Heart right ventricle (tissue), 16 donors: ENCODE measurements around the gene CIB2. TPM values are rescaled to one million over a fixed set of nuclear protein-coding genes. Genes with fewer than 3 reads are reported as not detected.

Experiments used
- ATAC-seq, 8 donors: fragments of 200-7000 bp; cut with Tn5 transposase; one replicate each; pipeline ENCODE4 v1.9.1; 2020; ENCODE audit warnings: mild to moderate bottlenecking in 8 of 8, moderate library complexity in 8 of 8, moderate number of reproducible peaks in 1 of 8
- DNase-seq, 2 donors: peaks; one replicate each; pipeline ENCODE4 v3.0.0-alpha.2; 2020
- H3K27ac ChIP-seq, 10 donors: fragments of 200-600 bp; sonication (generic) in 2 of 10; one replicate each; pipeline versions ENCODE4 v1.5.0 to v1.8.0; 2020 to 2022; ENCODE audit warnings: mild to moderate bottlenecking in 3 of 10
- H3K27me3 ChIP-seq, 7 donors: fragments of 200-600 bp; one replicate each; pipeline ENCODE4 v1.8.0; 2021 to 2022; ENCODE audit warnings: mild to moderate bottlenecking in 2 of 7
- H3K36me3 ChIP-seq, 9 donors: fragments of 200-600 bp; sonication (generic) in 1 of 9; one replicate each; pipeline versions ENCODE4 v1.5.0 to v1.8.0; 2020 to 2022; ENCODE audit warnings: mild to moderate bottlenecking in 2 of 9
- H3K4me1 ChIP-seq, 9 donors: fragments of 200-600 bp; sonication (generic) in 1 of 9; one replicate each; pipeline versions ENCODE4 v1.5.0 to v1.8.0; 2020 to 2022; ENCODE audit warnings: mild to moderate bottlenecking in 4 of 9
- H3K4me3 ChIP-seq, 10 donors: fragments of 200-600 bp; sonication (generic) in 2 of 10; one replicate each; pipeline versions ENCODE4 v1.5.0 to v1.8.0; 2020 to 2022; ENCODE audit warnings: mild to moderate bottlenecking in 7 of 10, moderate library complexity in 2 of 10
- H3K9me3 ChIP-seq, 11 donors: fragments of 200-600 bp in 10 of 11; sonication (generic) in 2 of 11; one replicate each; pipeline versions ENCODE4 v1.5.0 to v1.8.0; 2013 to 2022; ENCODE audit warnings: mild to moderate bottlenecking in 2 of 11, control low read depth in 1 of 11, moderate library complexity in 1 of 11
- CTCF ChIP-seq, 9 donors: fragments of 200-600 bp; sonication (generic) in 2 of 9; IDR thresholded peaks; one replicate each; pipeline versions ENCODE4 v1.5.0 to v1.8.0; 2021 to 2022; ENCODE audit warnings: antibody characterized with exemption in 9 of 9, mild to moderate bottlenecking in 5 of 9, moderate library complexity in 1 of 9
- WGBS, 2 donors: extraction: QIAGEN DNeasy Blood & Tissue Kit; methylation state at CpG; one replicate each; pipeline ENCODE4 v1.1.7; 2013; ENCODE audit warnings: inconsistent platforms in 1 of 2; 5-methylcytosine and 5-hydroxymethylcytosine counted together
- intact Hi-C, 10 donors: fragments of 100-400 bp; cut with DNase I; formaldehyde crosslinking; loops; one replicate each; pipeline versions ENCODE4 v1.11.1 to v1.14.2; 2022
- polyA plus RNA-seq, 2 donors: library from polyadenylated mRNA; stranded (reverse); fragments of 200-250 nt; gene quantifications; one replicate each; pipeline ENCODE4 v1.2.3, GENCODE V29; 2013
- total RNA-seq, 10 donors: library from RNA; stranded (reverse); fragmentation: NEBNext Ultra II Directional in 3 of 10; extraction: Animal tissue kit (Norgen Biotek cat#: 25700) in 3 of 10; gene quantifications; one replicate each; pipeline versions ENCODE4 v1.2.1 to v1.2.4, GENCODE V29; 2021 to 2023
- donor health status: Arrhythmogenic right ventricular cardiomyopathy.
- donor health status: ischemic (EF 13 %, LVEDD 7.1; RV severe dilation, severe dysfunction).
- donor health status: healthy with polysubstance abuse.
- donor health status: DM: no; HTN: yes; CAD: no.
- donor health status: DM: no; HTN: no; CAD: no.
- donor health status: ischemic (EF 25% LVEDD 6.9; RV normal size, moderate dysfunction).
- donor health status: ischemic (EF 25% LVEDD 5.7; RV mildly dilated, moderate dysfunction).
- donor health status: healthy.
- donor health status: DM: yes; HTN: yes; CAD: no.
- donor health status: Ischemic cardiomyopathy.
- donor health status: ischemic (EF 35%, LVEDD 5.7; RV mildly dilated, moderate dysfunction).
- donor health status: nonischemic (EF 11% LVEDD 7.7; RV severe dilation, severe dysfunction).
- donor health status: DM: yes; HTN: yes; CAD: no.
- donor health status: PGD.
- donor health status: ischemic (EF 29% LVEDD 5.4; RV normal size, mild dysfunction).
- donor health status: nonischemic (EF 23%, LVEDD 6.1; RV moderate dilation, normal function).

CIB2 gene
- total and polyA plus RNA-seq, 12 donors: 2.6 to 32.3 (median 13.7) TPM

GRCh38 chr15:78082743-78083110 is 48.5 kb downstream of the CIB2 start:
- peak overlapping the region in 1 of 10 donors; percentile 50 for H3K27ac ChIP-seq
- H3K36me3 ChIP-seq: no peaks in the 10 kb centered on the region
- H3K27me3 ChIP-seq: no peaks in the 10 kb centered on the region
- DNase-seq (no peak), ATAC-seq (peak in 1 of 8 donors; percentile 10)
- no peak for TF ChIP-seq CTCF (IDR thresholded peaks at IDR 0.05)
- H3K4me1 ChIP-seq: peaks cover 0 to 47% (median 8%) of the 10 kb centered on the region in 9 donors
- WGBS, 2 donors: 83 to 92% methylated on average over 1 of the region's 1 CpG
- intact Hi-C loops: no loop called here
- H3K4me3 ChIP-seq: no peak overlapping the region
- no peaks in the 10 kb centered on the region for H3K9me3 ChIP-seq

GRCh38 chr15:78082106-78082742 is 49.0 kb downstream of the CIB2 start:
- no peak for TF ChIP-seq CTCF (IDR thresholded peaks at IDR 0.05)
- peak in 5 of 8 donors; percentile 13 to 53 (median 40) for ATAC-seq
- no peak for DNase-seq
- Histone ChIP-seq H3K9me3 (no peaks in the 10 kb centered on the region), H3K36me3 (no peaks in the 10 kb centered on the region), H3K4me1 (peaks cover 0 to 44% (median 8%) of the 10 kb centered on the region in 9 donors), H3K27ac (peak overlapping the region in 1 of 10 donors; percentile 79), H3K27me3 (no peaks in the 10 kb centered on the region), H3K4me3 (no peak overlapping the region)
- WGBS, 2 donors: 74 to 88% methylated on average over 5 of the region's 5 CpGs
- intact Hi-C loops: no loop called here

GRCh38 chr15:78080088-78080460 is 51.2 kb downstream of the CIB2 start:
- H3K9me3 ChIP-seq: no peaks in the 10 kb centered on the region
- no peak for TF ChIP-seq CTCF (IDR thresholded peaks at IDR 0.05)
- H3K4me3 ChIP-seq: no peak overlapping the region
- H3K27ac ChIP-seq: no peak overlapping the region
- intact Hi-C loops: no loop called here
- no peaks in the 10 kb centered on the region for H3K27me3 ChIP-seq
- no peaks in the 10 kb centered on the region for H3K36me3 ChIP-seq
- ATAC-seq (no peak), DNase-seq (no peak)
- WGBS, 2 donors: 92 to 94% methylated on average over 8 of the region's 8 CpGs
- peaks cover 7 to 61% (median 22%) of the 10 kb centered on the region in 9 donors for H3K4me1 ChIP-seq

GRCh38 chr15:78079298-78080087 is 51.8 kb downstream of the CIB2 start:
- no peak for TF ChIP-seq CTCF (IDR thresholded peaks at IDR 0.05)
- no peak overlapping the region for H3K4me3 ChIP-seq
- DNase-seq: no peak
- peaks cover 7 to 61% (median 22%) of the 10 kb centered on the region in 9 donors for H3K4me1 ChIP-seq
- no peaks in the 10 kb centered on the region for H3K9me3 ChIP-seq
- no peak for ATAC-seq
- 90 to 94% methylated on average over 11 of the region's 11 CpGs for WGBS, 2 donors
- H3K27me3 ChIP-seq: no peaks in the 10 kb centered on the region
- no peaks in the 10 kb centered on the region for H3K36me3 ChIP-seq
- no peak overlapping the region for H3K27ac ChIP-seq
- intact Hi-C loops: loop anchor here in 5 of 10 donors (5.0 to 10.0 kb wide), 5 partner anchors 42 to 75 kb away; no protein-coding TSS in a partner anchor
